HG03108 (cell line): ENCODE measurements around the gene EHMT1.

Source experiments
- ATAC-seq: cut with Tn5 transposase; IDR thresholded peaks from one replicate; pipeline ENCODE4 v1.9.1; 2021; ENCODE audit warnings: moderate library complexity; ENCODE audit not compliant: unreplicated experiment

The EHMT1 gene

GRCh38 chr9:137618105-137619067 lies at the start of gene EHMT1:
Gene EHMT1 (plus strand): TSS chr9:137619005. CDS start chr9:137619029, 24 bp downstream.
- peak; percentile 55 for ATAC-seq

GRCh38 chr9:137569609-137570203 lies 49.1 kb upstream of the EHMT1 start:
- no peak for ATAC-seq

GRCh38 chr9:137570566-137570965 lies 48.2 kb upstream of the EHMT1 start:
- ATAC-seq, result no peak

- no peak for ATAC-seq
These were observed 44.6 kb upstream of the EHMT1 start for GRCh38 chr9:137574192-137574591.

- ATAC-seq, result no peak
These were observed 43.5 kb upstream of the EHMT1 start for GRCh38 chr9:137575364-137575715.

- no peak for ATAC-seq
These were observed 42.9 kb upstream of the EHMT1 start for GRCh38 chr9:137575716-137576411.

- ATAC-seq, result peak; percentile 84
These were observed 40.1 kb upstream of the EHMT1 start, which contains the start of gene DPH7 for GRCh38 chr9:137578518-137579258. Gene DPH7 (minus strand): TSS chr9:137578925. CDS start chr9:137578777, 148 bp downstream.

- ATAC-seq, result no peak
These were observed 39.6 kb upstream of the EHMT1 start for GRCh38 chr9:137579259-137579604.

GRCh38 chr9:137580209-137580953 lies 38.4 kb upstream of the EHMT1 start:
- ATAC-seq, result no peak

GRCh38 chr9:137580954-137581322 lies 37.9 kb upstream of the EHMT1 start:
- ATAC-seq, result no peak

GRCh38 chr9:137581361-137582285 lies 37.2 kb upstream of the EHMT1 start:
- ATAC-seq, result no peak

GRCh38 chr9:137582286-137582860 lies 36.4 kb upstream of the EHMT1 start:
- no peak for ATAC-seq

- ATAC-seq, result no peak
These were observed 35.5 kb upstream of the EHMT1 start for GRCh38 chr9:137583347-137583746.

- no peak for ATAC-seq
These were observed 34.8 kb upstream of the EHMT1 start for GRCh38 chr9:137583957-137584356.

GRCh38 chr9:137586854-137587253 lies 32.0 kb upstream of the EHMT1 start:
- ATAC-seq, result no peak

- ATAC-seq, result no peak
These were observed 30.5 kb upstream of the EHMT1 start for GRCh38 chr9:137588311-137588710.

- no peak for ATAC-seq
These were observed 29.9 kb upstream of the EHMT1 start for GRCh38 chr9:137588891-137589290.

- ATAC-seq, result peak; percentile 18
These were observed 29.2 kb upstream of the EHMT1 start for GRCh38 chr9:137589441-137590122.
